Ectodermal cell (in vitro differentiated cells): ENCODE measurements around the gene TAF11L9. TPM values are rescaled to one million over a fixed set of nuclear protein-coding genes. Genes with fewer than 3 reads are reported as not detected.
"Not testable (repeated sequence)": the region's sequence is repeated elsewhere in the genome, so short reads cannot be mapped to it uniquely, and the experiment has no call there.

Source experiments
- H3K27ac ChIP-seq: 2 replicates; pipeline ENCODE4 v1.7.0; 2013; ENCODE audit warnings: mild to moderate bottlenecking, low read depth, low read length; ENCODE audit not compliant: insufficient read depth, poor library complexity, severe bottlenecking
- H3K27me3 ChIP-seq: 2 replicates; pipeline ENCODE4 v1.7.0; 2013; ENCODE audit warnings: mild to moderate bottlenecking, low read length; ENCODE audit not compliant: insufficient read depth, control insufficient read depth, poor library complexity, severe bottlenecking
- H3K36me3 ChIP-seq: one replicate; pipeline ENCODE4 v1.7.0; 2013; ENCODE audit warnings: low read length; ENCODE audit not compliant: control insufficient read depth, insufficient read depth
- H3K4me1 ChIP-seq: one replicate; pipeline ENCODE4 v1.7.0; 2013; ENCODE audit warnings: low read length; ENCODE audit not compliant: control insufficient read depth, insufficient read depth
- H3K4me3 ChIP-seq: 2 replicates; pipeline ENCODE4 v1.7.0; 2013; ENCODE audit warnings: low read depth, low read length, control low read depth; ENCODE audit not compliant: insufficient read depth
- H3K9me3 ChIP-seq: 2 replicates; pipeline ENCODE4 v1.7.0; 2013; ENCODE audit warnings: mild to moderate bottlenecking, low read length, moderate library complexity; ENCODE audit not compliant: control insufficient read depth
- WGBS, 2 experiments: methylation state at CpG; one replicate each; pipeline ENCODE4 v1.1.7; 2013; ENCODE audit warnings: missing lambda C conversion rate in 2 of 2; 5-methylcytosine and 5-hydroxymethylcytosine counted together
- polyA plus RNA-seq, 4 experiments: library from polyadenylated mRNA; stranded (reverse); fragments of 50-300 nt; gene quantifications; one replicate each; pipeline ENCODE4 v1.2.3, GENCODE V29; 2013

The TAF11L9 gene
- not detected for polyA plus RNA-seq (2013, experiment 1 of 4)
- polyA plus RNA-seq (2013, experiment 2 of 4): not detected
- not detected for polyA plus RNA-seq (2013, experiment 3 of 4)
- not detected for polyA plus RNA-seq (2013, experiment 4 of 4)

DNA sequence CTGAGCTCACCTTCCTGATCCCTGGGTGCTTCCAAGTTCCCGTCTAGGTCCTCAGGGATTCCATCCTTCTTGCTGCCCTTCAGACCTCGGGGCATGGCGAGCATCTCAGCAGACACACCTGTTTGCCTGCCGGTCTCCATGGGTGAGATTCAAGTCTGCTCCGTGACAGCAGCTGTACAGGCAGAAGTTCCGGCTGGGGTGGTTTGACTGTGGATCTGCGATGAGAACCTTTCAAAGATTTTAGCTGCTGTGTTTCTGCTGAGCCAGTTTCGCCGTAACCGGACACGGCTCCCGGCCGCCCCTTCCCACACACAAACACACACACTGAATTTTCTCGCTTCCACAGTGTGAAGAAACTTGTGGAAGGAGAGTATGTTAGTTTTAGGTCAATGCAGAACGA is at the start of gene TAF11L9:
Gene TAF11L9 (minus strand): TSS at position 140 of the 400 bp plus-strand sequence.
- 100% methylated on average over 4 of the region's 15 CpGs; no CpG with 5 or more reads in 1 of the 2 experiments for WGBS, 2 experiments
- not testable (repeated sequence) for H3K4me3 ChIP-seq, H3K27me3 ChIP-seq, H3K36me3 ChIP-seq, H3K4me1 ChIP-seq, H3K9me3 ChIP-seq, H3K27ac ChIP-seq

DNA sequence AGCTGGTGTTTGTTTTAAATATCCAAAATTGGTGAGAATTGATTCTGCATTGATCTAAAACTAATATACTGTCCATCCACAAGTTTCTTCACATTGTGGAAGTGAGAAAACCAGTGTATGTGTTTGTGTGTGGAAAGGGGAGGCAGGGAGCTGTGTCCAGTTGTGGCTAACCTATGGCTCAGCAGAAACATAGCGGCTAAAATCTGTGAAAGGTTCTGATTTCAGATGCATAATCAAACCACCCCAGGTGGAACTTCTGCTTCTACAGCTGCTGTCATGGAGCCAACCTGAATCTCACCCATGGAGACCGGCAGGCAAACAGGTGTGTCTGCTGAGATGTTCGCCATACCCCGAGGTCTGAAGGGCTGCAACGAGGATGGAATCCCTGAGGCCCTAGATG is 40.0 kb upstream of the TAF11L9 start, which contains the start of gene TAF11L14:
Gene TAF11L14 (plus strand): TSS at position 301 of the 400 bp plus-strand sequence.
- Histone ChIP-seq H3K4me3 (no peak within 1 kb of the TSS), H3K4me1 (no peaks in the 10 kb centered on the region), H3K36me3 (no peaks in the 10 kb centered on the region), H3K27ac (no peak within 1 kb of the TSS), H3K27me3 (no peaks in the 10 kb centered on the region), H3K9me3 (no peaks in the 10 kb centered on the region)
- 94% methylated on average over 5 of the region's 5 CpGs for WGBS, 2 experiments

DNA sequence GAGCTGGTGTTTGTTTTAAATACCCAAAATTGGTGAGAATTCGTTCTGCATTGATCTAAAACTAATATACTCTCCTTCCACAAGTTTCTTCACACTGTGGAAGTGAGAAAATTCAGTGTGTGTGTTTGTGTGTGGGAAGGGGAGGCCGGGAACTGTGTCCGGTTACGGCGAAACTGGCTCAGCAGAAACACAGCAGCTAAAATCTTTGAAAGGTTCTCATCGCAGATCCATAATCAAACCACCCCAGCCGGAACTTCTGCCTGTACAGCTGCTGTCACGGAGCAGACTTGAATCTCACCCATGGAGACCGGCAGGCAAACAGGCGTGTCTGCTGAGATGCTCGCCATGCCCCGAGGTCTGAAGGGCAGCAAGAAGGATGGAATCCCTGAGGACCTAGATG is 37.6 kb upstream of the TAF11L9 start, which contains the start of gene TAF11L13:
Gene TAF11L13 (plus strand): TSS at position 301 of the 400 bp plus-strand sequence.
- WGBS, 2 experiments: 100% methylated on average over 1 to 2 of the region's 12 CpGs
- not testable (repeated sequence) for H3K36me3 ChIP-seq, H3K27ac ChIP-seq, H3K27me3 ChIP-seq, H3K4me3 ChIP-seq, H3K9me3 ChIP-seq, H3K4me1 ChIP-seq

DNA sequence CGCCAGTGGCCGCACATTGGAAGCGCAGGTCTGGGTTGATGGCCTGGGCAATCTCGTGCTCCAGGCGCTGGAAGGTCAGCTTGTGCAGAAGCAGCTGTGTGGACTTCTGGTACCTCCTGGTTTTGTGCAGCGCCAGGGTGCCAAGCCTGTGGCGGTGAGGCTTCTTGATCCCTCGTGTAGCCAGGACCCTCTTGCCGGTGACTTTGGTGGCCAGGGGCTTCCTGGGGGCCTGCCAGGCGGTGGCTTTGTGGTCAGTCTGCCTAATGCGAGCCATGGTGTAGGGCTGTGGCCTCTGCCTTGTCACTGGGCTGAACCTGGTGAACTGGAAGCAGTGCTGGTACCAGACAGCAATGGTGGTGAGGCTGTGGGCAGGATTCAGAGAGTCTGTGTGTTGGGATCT is 31.5 kb upstream of the TAF11L9 start:
- Histone ChIP-seq H3K27ac (no peak overlapping the region), H3K36me3 (no peaks in the 10 kb centered on the region), H3K27me3 (no peaks in the 10 kb centered on the region), H3K4me1 (no peaks in the 10 kb centered on the region), H3K4me3 (no peak overlapping the region), H3K9me3 (no peaks in the 10 kb centered on the region)
- 95 to 97% methylated on average over 11 of the region's 11 CpGs for WGBS, 2 experiments

DNA sequence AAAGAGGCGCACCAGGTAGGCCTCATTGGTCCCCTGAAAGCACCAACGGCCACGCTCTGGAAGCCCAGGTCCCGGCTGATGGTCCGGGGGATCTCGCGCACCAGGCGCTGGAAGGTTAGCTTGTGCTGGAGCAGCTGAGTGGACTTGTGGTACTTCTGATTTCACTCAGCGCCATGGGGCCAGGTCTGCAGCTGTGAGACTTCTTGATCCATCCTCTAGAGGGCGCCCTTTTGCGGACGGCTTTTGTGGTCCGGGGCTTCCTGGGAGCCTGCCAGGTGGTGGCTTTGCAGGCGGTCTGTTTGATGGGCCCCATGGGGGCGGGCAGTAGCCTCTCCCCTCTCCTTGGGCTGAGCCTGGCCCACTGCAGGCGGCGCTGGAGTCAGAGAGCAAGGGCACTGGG is 26.4 kb upstream of the TAF11L9 start:
- WGBS, 2 experiments: 87 to 88% methylated on average over 17 of the region's 17 CpGs
- Histone ChIP-seq H3K4me1 (no peaks in the 10 kb centered on the region), H3K36me3 (no peaks in the 10 kb centered on the region), H3K27ac (no peak overlapping the region), H3K4me3 (no peak overlapping the region), H3K9me3 (no peaks in the 10 kb centered on the region), H3K27me3 (no peaks in the 10 kb centered on the region)

DNA sequence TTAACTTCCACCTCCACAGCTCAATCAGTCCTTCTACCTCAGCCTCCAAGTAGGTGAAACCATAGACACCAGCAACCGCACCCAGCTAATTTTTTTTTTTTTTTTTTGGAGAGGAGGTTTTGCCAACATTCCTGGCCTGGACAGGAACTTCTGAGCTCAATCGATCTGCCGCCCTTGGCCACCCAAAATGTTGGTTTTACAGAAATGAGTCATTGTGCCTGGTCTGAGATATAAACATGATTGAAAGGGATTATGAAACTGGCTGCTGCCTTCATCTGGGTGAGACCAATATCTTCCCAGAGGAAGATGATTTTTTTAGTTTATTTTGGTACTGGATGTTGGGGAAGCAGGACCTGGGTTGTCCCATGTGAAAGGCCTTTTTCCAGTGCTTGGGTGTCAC is 25.2 kb upstream of the TAF11L9 start:
- whole genome bisulfite sequencing, 2 experiments: 93 to 100% methylated on average over 3 of the region's 3 CpGs
- no peak overlapping the region for H3K27ac ChIP-seq
- no peak overlapping the region for H3K4me3 ChIP-seq
- H3K27me3 ChIP-seq: no peaks in the 10 kb centered on the region
- no peaks in the 10 kb centered on the region for H3K4me1 ChIP-seq
- H3K36me3 ChIP-seq: no peaks in the 10 kb centered on the region
- no peaks in the 10 kb centered on the region for H3K9me3 ChIP-seq

DNA sequence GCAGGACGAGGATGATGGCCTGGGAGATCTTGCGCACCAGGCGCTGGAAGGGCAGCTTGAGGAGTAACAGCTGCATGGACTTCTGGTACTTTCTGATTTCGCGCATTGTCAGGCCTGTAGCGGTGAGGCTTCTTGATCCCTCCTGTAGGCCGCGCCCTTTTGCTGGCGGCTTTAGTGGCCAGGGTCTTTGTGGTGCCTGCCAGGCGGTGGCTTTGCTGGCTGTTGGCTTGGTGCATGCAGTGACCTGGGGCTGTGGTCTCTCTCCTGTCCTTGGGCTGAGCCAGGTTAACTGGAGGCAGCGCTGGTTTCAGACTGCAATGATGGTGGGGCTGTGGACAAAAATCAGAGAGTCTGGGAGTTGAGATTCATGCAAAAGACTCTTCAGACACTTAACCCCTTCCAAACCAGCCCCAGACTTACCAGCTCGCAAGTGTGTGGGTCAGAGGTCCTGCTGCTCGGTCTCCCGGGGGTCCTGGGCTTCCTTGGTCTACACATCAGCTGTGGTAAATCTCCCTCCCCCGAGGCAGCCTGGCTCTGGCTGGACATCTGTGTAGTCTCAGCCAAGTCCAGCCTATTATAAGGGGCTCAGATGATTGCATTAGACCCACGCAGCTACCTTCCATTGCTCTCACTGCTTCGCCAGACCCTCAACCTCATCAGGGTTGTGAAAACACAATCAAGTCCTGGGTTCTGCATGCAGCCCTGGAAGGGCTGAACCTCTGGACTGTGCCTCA is 20.8 kb upstream of the TAF11L9 start:
- Histone ChIP-seq H3K4me3 (no peak overlapping the region), H3K36me3 (no peaks in the 10 kb centered on the region), H3K27me3 (no peaks in the 10 kb centered on the region), H3K9me3 (no peaks in the 10 kb centered on the region), H3K4me1 (no peaks in the 10 kb centered on the region), H3K27ac (no peak overlapping the region)
- WGBS, 2 experiments: 95% methylated on average over 17 of the region's 17 CpGs

DNA sequence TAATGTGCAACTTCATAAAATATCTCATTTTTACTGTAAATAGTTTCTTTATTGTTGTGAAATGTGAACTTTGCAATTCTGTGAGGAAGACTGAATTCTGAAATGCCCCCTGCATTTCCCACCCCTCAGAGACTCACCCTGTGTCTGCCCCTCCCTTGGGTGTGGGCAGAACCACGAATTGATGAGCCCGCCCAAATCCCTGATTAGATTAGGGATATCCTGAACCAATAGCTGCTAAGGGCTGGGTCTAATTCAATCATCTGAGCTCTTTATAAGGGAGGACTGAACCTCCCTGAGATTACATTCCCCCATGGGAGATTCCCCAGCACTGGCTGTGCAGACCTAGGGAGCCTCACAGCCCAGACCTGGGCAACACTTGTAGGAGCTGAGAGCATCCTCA is 15.9 kb upstream of the TAF11L9 start, which contains the start of gene TAF11L12:
Gene TAF11L12 (plus strand): TSS at position 301 of the 400 bp plus-strand sequence.
- not testable (repeated sequence) for H3K36me3 ChIP-seq, H3K27me3 ChIP-seq
- WGBS, 2 experiments: 95 to 100% methylated on average over 2 of the region's 2 CpGs

DNA sequence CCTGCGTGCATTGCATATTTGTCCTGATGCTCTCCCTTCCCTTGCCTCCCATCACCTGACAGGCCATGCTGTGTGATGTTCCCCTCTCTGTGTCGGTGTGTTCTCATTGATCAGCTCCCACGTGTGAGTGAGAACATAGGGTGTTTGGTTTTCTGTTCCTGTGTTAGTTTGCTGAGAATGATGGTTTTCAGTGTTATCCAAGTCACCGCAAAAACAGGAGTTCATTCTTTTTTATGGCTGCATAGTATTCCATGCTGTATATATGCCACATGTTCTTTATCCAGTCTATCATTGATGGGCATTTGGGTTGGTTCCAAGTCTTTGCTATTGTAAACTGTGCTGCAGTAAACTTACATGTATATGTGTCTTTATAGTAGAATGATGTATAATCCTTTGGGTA is 13.3 kb upstream of the TAF11L9 start:
- not testable (repeated sequence) for H3K27ac ChIP-seq, H3K4me1 ChIP-seq, H3K9me3 ChIP-seq, H3K4me3 ChIP-seq, H3K36me3 ChIP-seq, H3K27me3 ChIP-seq
- WGBS, 2 experiments: 77 to 100% methylated on average over 3 of the region's 4 CpGs

More for the DNA sequence above, 15.9 kb upstream of the TAF11L9 start, which contains the start of gene TAF11L12:
- H3K4me1 ChIP-seq, H3K9me3 ChIP-seq, H3K27ac ChIP-seq, H3K4me3 ChIP-seq: not testable (repeated sequence)

DNA sequence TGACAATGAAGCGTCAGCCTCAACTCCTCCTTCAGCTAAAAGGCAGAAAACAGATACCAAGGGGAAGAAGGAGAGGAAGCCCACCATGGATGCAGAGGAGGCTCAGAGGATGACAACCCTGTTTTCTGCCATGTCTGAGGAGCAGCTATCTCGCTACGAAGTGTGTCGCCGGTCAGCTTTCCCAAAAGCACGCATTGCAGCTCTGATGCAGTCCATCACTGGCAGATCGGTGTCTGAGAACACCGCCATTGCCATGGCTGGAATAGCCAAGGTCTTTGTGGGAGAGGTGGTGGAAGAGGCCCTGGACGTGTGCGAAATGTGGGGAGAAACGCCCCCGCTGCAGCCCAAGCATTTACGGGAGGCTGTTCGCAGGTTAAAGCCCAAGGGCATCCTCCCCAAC is 10.8 kb upstream of the TAF11L9 start:
- no peaks in the 10 kb centered on the region for H3K4me1 ChIP-seq
- H3K4me3 ChIP-seq: no peak overlapping the region
- 94 to 96% methylated on average over 14 of the region's 14 CpGs for WGBS, 2 experiments
- H3K9me3 ChIP-seq: no peaks in the 10 kb centered on the region
- no peaks in the 10 kb centered on the region for H3K36me3 ChIP-seq
- H3K27ac ChIP-seq: no peak overlapping the region
- H3K27me3 ChIP-seq: no peaks in the 10 kb centered on the region
